AG09319 (cell line): ENCODE results near the gene CTSC.

Experiments
- DNase-seq: peaks from one replicate; pipeline ENCODE4 v3.0.0-alpha.2; 2010; ENCODE audit warnings: low read depth; ENCODE audit errors: extremely low read depth
- TF ChIP-seq, protein P1 (sequence below): IDR thresholded peaks from 2 replicates; pipeline ENCODE4 v1.5.1; 2011; ENCODE audit warnings: low read depth, mild to moderate bottlenecking, inconsistent platforms, low read length, moderate library complexity

CTSC gene

DNA sequence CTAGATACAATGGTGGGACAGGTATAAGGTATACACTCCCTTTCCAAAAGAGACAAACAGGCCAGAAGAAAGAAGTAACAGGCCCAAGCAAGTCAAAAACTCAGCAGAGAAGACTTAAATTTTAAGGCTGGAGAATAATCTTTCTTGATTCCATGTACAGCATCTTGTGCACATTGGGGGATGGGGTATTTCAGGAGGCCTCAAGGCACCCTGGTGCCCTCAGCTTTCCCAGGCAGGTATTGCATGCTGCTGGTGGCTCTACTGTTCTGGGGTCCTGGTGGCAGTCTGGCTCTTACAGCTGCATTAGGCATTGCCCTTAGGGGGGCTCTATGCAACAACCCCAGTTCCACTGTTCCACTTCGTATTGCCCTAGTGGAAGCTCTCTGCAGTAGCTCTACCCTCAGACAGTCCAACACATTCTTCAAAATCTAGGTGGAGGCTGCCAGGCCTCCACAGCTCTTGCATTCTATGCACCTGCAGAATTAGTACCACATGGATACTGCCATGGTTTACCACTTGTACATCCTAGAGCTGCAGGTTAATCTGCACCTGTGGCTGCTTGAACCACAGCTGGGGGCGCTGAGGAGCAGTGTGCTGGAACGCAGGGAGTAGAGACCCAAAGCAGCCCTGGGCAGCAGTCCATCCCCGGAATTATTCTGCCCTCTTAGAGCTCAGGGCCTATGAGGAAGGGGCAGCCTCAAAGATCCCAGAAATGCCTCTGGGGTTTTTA lies 4.2 kb upstream of the CTSC start:
- DNase-seq = no peak
- TF ChIP-seq, protein P1, sequence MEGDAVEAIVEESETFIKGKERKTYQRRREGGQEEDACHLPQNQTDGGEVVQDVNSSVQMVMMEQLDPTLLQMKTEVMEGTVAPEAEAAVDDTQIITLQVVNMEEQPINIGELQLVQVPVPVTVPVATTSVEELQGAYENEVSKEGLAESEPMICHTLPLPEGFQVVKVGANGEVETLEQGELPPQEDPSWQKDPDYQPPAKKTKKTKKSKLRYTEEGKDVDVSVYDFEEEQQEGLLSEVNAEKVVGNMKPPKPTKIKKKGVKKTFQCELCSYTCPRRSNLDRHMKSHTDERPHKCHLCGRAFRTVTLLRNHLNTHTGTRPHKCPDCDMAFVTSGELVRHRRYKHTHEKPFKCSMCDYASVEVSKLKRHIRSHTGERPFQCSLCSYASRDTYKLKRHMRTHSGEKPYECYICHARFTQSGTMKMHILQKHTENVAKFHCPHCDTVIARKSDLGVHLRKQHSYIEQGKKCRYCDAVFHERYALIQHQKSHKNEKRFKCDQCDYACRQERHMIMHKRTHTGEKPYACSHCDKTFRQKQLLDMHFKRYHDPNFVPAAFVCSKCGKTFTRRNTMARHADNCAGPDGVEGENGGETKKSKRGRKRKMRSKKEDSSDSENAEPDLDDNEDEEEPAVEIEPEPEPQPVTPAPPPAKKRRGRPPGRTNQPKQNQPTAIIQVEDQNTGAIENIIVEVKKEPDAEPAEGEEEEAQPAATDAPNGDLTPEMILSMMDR = no peak

DNA sequence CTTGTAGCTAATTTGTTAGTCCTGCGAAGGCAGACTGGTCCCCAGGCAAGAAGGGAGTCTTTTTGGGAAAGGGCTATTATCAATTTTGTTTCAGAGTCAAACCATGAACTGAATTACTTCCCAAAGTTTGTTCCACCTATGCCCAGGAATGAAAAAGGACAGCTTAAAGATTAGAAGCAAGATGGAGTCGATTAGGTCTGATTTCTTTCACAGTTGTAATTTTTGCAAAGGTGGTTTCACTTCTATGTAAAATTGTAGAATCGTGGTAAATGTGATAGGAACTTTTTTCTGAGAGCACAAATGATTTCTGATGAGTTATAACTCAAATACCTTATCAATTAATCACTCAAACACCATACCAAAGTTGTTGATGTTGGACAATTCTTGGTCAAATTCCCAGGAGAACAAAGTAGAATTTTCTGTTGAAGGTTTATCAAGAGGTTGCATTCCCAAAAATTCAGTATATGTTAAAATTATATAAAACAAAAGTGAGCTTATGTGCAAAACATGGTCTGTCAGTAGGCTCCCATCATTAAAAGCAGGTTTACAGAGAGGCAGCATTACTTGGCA lies 2.9 kb upstream of the CTSC start:
- TF ChIP-seq, protein P1 = no peak
- DNase-seq = no peak

DNA sequence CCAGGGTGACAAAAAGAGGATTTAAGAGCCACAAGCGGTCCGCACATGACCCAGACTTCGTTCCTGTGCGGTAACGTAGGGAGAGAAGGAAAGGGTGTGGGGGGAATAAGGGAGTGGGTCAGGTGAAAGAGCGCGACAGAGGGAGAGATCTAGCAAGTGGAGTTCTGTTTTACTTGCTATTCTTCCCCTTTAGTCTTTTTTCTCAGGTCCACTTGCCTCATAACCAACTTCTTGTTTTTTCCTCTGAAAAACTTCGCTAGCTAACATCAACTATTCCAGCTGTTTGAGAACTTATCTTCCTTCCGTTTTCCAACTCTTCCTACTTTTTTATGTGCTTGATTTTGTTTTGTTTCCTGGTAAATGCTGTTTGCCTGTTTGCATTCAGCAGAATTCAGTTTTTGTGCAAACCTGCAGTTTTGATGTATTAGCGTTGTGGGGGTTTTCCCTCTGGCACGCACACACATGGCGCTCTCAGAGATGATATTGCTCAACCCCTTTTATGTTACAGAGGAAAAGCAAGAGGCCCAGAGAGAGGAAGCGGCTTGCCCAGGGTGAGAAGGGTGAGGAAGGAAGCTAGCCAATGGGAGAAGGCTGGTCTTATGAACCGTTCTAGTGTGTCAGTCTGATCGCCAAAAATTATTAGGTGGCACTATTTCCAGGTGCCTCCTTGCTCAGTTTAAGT lies 592 bp upstream of the CTSC start:
- TF ChIP-seq, protein P1 = no peak
- DNase-seq = no peak

DNA sequence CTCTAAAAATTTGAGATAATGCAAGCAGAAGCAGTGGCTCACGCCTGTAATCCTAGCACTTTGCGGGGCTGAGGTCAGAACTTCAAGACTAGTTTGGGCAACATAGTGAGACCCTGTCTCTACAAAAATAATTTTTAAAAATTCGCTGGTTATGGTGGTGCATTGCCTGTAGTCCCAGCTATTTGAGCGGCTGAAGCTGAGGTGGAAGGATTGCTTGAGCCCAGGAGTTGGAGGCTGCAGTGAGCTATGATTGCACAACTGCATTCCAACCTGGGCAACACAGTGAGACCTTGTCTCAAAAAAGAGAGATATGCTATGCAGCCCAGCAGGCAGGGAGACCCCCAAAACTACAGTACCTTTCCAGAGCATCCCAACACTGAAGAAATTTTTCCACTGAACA lies 2.3 kb downstream of the CTSC start:
- DNase-seq = no peak
- TF ChIP-seq, protein P1 = no peak

DNA sequence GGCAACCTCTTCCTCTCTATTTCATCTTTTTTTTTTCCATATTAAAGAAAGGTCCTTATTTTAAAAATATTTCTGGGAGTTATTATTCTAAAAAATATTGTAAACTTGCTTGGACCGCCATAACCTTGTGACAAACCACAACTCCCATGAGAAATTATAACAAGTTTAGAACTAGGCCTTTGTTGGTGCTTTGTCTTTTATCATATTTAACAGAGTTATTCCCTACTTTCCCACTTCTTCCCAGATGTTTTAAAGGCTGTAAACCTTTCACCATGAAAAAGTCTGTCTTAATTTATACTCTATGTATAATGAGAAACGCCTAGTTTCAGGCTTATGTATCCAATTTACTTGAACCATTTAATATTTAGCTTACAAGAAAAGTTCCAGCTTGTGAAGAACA lies 3.7 kb downstream of the CTSC start:
- DNase-seq = no peak
- TF ChIP-seq, protein P1 = no peak

DNA sequence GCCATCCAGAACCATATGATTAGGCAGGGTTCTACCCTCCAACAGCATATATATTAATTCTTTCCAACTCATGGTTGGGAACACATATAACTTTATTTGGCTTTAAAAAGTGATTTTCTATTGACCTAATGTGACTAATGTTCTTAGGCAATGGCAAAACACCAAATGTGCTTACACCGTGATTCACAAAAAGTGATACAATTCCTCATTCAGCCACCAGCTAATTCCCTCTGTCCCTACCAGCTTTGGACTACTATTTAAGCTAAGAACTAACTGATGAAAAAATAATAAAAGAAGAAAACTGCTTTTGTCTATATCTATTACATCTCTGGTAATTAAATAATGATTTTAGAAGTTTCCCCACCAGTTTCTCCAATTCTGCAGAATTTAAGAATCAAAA lies 4.7 kb downstream of the CTSC start:
- TF ChIP-seq, protein P1 = no peak
- DNase-seq = no peak

DNA sequence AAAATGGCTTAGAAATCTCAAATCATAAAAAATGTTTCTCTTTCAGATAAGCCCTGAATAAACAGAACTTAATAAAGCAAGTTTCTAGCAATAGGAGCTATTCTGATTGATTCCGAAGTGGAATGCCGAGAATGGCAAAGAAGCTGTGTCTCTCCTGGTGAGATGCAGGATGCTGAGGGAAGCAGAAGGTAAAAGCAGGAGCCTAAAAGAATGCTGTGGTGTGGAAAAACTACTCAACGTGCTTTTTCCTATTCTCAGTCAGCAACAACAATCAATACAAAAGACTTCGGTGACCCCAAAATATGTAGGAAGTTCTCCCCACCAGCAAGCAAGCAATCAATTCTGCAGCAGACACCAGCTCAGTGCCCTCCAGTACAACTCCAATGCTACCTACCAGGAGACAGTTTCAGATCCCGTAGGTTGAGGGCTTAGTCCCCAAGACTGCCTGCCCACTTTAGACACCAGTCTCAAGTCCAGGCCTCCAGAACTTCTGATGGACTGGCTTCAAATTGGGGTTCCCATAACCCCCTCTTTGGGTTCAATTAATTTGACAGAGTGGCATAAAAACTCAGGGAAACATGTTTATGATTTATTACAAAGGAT lies 6.6 kb downstream of the CTSC start:
- DNase-seq = no peak
- TF ChIP-seq, protein P1 = no peak
